PFSK-1 (cell line): Measurements from ENCODE around the gene CDKL2.

Experiments used
- REST ChIP-seq, 2 experiments: IDR thresholded peaks; 2 replicates each; pipeline versions ENCODE4 v1.6.1 to v1.8.0; 2011 to 2012; ENCODE audit warnings: low read depth in 2 of 2, low read length in 2 of 2, control low read depth in 1 of 2, inconsistent platforms in 1 of 2, mild to moderate bottlenecking in 1 of 2, moderate library complexity in 1 of 2; ENCODE audit not compliant: insufficient read depth in 1 of 2
- SIN3A ChIP-seq: IDR thresholded peaks from 2 replicates; pipeline ENCODE4 v1.6.1; 2012; ENCODE audit warnings: mild to moderate bottlenecking, low read length, moderate library complexity, borderline replicate concordance; ENCODE audit not compliant: insufficient read depth

- TF ChIP-seq REST (IDR thresholded peaks at IDR 0.05; ENCODE audit: insufficient read depth in 1 of 2, low read depth in 2 of 2, low read length in 2 of 2) (no peak), SIN3A (no peak)
These were observed 46.3 kb downstream of the CDKL2 start for GRCh38 chr4:75584067-75584466.
